ENCODE measurements around the gene FAM219A.
"Not testable (repeated sequence)": the region's sequence is repeated elsewhere in the genome, so short reads cannot be mapped to it uniquely, and the experiment has no call there.

The FAM219A gene

GRCh38 chr9:34370970-34371880 is 87.1 kb downstream of the FAM219A start:
- 84% methylated on average over 100 of the region's 105 CpGs for WGBS (ENCODE audit: insufficient coverage)
- H3K4me3 ChIP-seq (ENCODE audit: control insufficient read depth in 1 of 7, extremely low read depth in 1 of 7, insufficient read depth in 4 of 7, low read depth in 2 of 7, low read length in 6 of 7), result peak overlapping the region in 1 of 7 experiments; percentile 26
- no peaks in the 10 kb centered on the region for H3K27me3 ChIP-seq (replicated peaks in 2 of 5; ENCODE audit: control insufficient read depth in 4 of 5, insufficient read depth in 5 of 5, low read length in 4 of 5)
- peaks cover 0 to 12% (median 10%) of the 10 kb centered on the region in 4 experiments for H3K4me1 ChIP-seq (ENCODE audit: control extremely low read depth in 1 of 4, control insufficient read depth in 4 of 4, insufficient read depth in 4 of 4, low read length in 3 of 4)
- peak in 2 of 3 donors; percentile 40 to 60 for DNase-seq
- peaks cover 0 to 26% (median 11%) of the 10 kb centered on the region in 4 experiments for H3K36me3 ChIP-seq (ENCODE audit: control insufficient read depth in 4 of 4, insufficient read depth in 4 of 4, low read length in 3 of 4)
- H3K9me3 ChIP-seq (ENCODE audit: control extremely low read depth in 1 of 5, control insufficient read depth in 4 of 5, insufficient read depth in 2 of 5, low read depth in 1 of 5, low read length in 4 of 5), result peaks cover 0 to 17% (median 5%) of the 10 kb centered on the region in 5 experiments
- H3K27ac ChIP-seq (ENCODE audit: insufficient read depth in 1 of 2, low read depth in 1 of 2, low read length in 2 of 2, poor library complexity in 1 of 2, severe bottlenecking in 2 of 2), result no peak overlapping the region
- POLR2A ChIA-PET, result no interaction called here
- CTCF ChIA-PET, result interaction anchor here (0.8 to 1.1 kb wide), 3 partner anchors 8 to 39 kb away, joined by 3 to 5 read pairs (median 4); no protein-coding TSS in a partner anchor

DNA sequence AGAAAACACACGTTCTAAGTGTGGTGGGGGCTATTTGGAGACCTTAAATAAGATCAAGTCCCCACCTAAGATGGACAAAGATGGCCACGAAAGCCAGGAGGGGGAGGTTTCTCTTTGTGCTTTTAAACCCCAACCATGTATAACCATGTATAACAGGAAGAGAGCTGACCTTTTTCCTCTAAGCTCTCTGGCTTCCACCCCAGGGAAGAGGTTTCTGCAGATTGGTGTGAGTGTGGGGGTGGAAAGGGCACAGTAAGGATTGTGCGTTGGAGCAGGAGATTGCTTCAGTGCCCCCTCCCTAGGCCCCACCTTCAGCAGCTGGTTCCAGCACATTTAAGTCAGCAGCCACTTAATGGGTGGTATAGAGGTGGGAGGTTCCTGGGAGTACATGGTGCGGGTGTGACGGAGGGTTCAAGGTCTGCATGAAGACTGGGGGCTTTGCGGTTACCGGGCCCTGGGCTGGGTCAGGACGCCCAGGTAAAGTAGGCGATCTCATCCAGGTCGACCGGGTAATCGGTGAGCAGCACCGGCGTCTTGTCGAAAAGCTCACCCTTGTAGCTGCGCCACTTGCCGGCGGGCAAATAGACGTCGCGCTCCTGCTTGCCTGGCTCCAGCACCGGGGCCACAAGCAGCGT is 87.9 kb downstream of the FAM219A start:
- 92% methylated on average over 20 of the region's 23 CpGs for WGBS (ENCODE audit: insufficient coverage)
- no peaks in the 10 kb centered on the region for H3K27me3 ChIP-seq (replicated peaks in 2 of 5; ENCODE audit: control insufficient read depth in 4 of 5, insufficient read depth in 5 of 5, low read length in 4 of 5)
- CTCF ChIA-PET, result interaction anchor here (0.8 to 1.0 kb wide), 2 partner anchors 9 to 38 kb away, joined by 3 to 5 read pairs; no protein-coding TSS in a partner anchor
- peaks cover 0 to 17% (median 5%) of the 10 kb centered on the region in 5 experiments for H3K9me3 ChIP-seq (ENCODE audit: control extremely low read depth in 1 of 5, control insufficient read depth in 4 of 5, insufficient read depth in 2 of 5, low read depth in 1 of 5, low read length in 4 of 5)
- peaks cover 0 to 4% (median 2%) of the 10 kb centered on the region in 4 experiments for H3K4me1 ChIP-seq (ENCODE audit: control extremely low read depth in 1 of 4, control insufficient read depth in 4 of 4, insufficient read depth in 4 of 4, low read length in 3 of 4)
- H3K27ac ChIP-seq (ENCODE audit: insufficient read depth in 1 of 2, low read depth in 1 of 2, low read length in 2 of 2, poor library complexity in 1 of 2, severe bottlenecking in 2 of 2), result no peak overlapping the region
- peaks cover 0 to 26% (median 11%) of the 10 kb centered on the region in 4 experiments for H3K36me3 ChIP-seq (ENCODE audit: control insufficient read depth in 4 of 4, insufficient read depth in 4 of 4, low read length in 3 of 4)
- DNase-seq, result no peak
- peak overlapping the region in 1 of 7 experiments; percentile 26 for H3K4me3 ChIP-seq (ENCODE audit: control insufficient read depth in 1 of 7, extremely low read depth in 1 of 7, insufficient read depth in 4 of 7, low read depth in 2 of 7, low read length in 6 of 7)
- POLR2A ChIA-PET, result no interaction called here

GRCh38 chr9:34369636-34370035 is 88.7 kb downstream of the FAM219A start:
- no peak for DNase-seq
- Histone ChIP-seq H3K27ac (ENCODE audit: insufficient read depth in 1 of 2, low read depth in 1 of 2, low read length in 2 of 2, poor library complexity in 1 of 2, severe bottlenecking in 2 of 2) (no peak overlapping the region), H3K27me3 (replicated peaks in 2 of 5; ENCODE audit: control insufficient read depth in 4 of 5, insufficient read depth in 5 of 5, low read length in 4 of 5) (no peaks in the 10 kb centered on the region), H3K4me3 (ENCODE audit: control insufficient read depth in 1 of 7, extremely low read depth in 1 of 7, insufficient read depth in 4 of 7, low read depth in 2 of 7, low read length in 6 of 7) (no peak overlapping the region), H3K4me1 (ENCODE audit: control extremely low read depth in 1 of 4, control insufficient read depth in 4 of 4, insufficient read depth in 4 of 4, low read length in 3 of 4) (peaks cover 0 to 4% (median 0%) of the 10 kb centered on the region in 4 experiments), H3K36me3 (ENCODE audit: control insufficient read depth in 4 of 4, insufficient read depth in 4 of 4, low read length in 3 of 4) (peaks cover 0 to 26% (median 11%) of the 10 kb centered on the region in 4 experiments), H3K9me3 (ENCODE audit: control extremely low read depth in 1 of 5, control insufficient read depth in 4 of 5, insufficient read depth in 2 of 5, low read depth in 1 of 5, low read length in 4 of 5) (peaks cover 0 to 17% (median 5%) of the 10 kb centered on the region in 5 experiments)
- POLR2A ChIA-PET, result no interaction called here
- CTCF ChIA-PET, result interaction anchor here (1.3 kb wide), 1 partner anchor 39 kb away, joined by 3 read pairs; no protein-coding TSS in a partner anchor
- WGBS (ENCODE audit: insufficient coverage), result 100% methylated on average over 3 of the region's 4 CpGs

DNA sequence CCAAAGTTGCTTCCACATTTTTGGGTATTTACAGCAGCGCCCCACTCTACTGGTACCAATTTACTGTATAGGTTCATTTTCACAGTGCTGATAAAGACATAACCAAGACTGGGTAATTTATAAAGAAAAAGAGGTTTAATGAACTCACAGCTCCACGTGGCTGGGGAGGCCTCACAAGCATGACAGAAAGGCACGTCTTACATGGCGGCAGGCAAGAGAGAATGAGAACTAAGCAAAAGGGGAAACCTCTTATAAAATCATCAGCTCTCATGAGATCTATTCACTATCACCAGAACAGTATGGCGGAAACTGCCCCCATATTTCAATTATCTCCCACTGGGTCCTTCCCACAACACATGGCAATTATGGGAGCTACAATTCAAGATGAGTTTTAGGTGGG is 89.6 kb downstream of the FAM219A start:
- WGBS (ENCODE audit: insufficient coverage), result no CpG with 5 or more reads among the region's 5 CpGs
- peaks cover 0 to 17% (median 5%) of the 10 kb centered on the region in 5 experiments for H3K9me3 ChIP-seq (ENCODE audit: control extremely low read depth in 1 of 5, control insufficient read depth in 4 of 5, insufficient read depth in 2 of 5, low read depth in 1 of 5, low read length in 4 of 5)
- H3K4me3 ChIP-seq (ENCODE audit: control insufficient read depth in 1 of 7, extremely low read depth in 1 of 7, insufficient read depth in 4 of 7, low read depth in 2 of 7, low read length in 6 of 7); H3K27ac ChIP-seq (ENCODE audit: insufficient read depth in 1 of 2, low read depth in 1 of 2, low read length in 2 of 2, poor library complexity in 1 of 2, severe bottlenecking in 2 of 2); H3K4me1 ChIP-seq (ENCODE audit: control extremely low read depth in 1 of 4, control insufficient read depth in 4 of 4, insufficient read depth in 4 of 4, low read length in 3 of 4); POLR2A ChIA-PET; H3K27me3 ChIP-seq (replicated peaks in 2 of 5; ENCODE audit: control insufficient read depth in 4 of 5, insufficient read depth in 5 of 5, low read length in 4 of 5); DNase-seq: not testable (repeated sequence)
- peaks cover 0 to 26% (median 11%) of the 10 kb centered on the region in 4 experiments for H3K36me3 ChIP-seq (ENCODE audit: control insufficient read depth in 4 of 4, insufficient read depth in 4 of 4, low read length in 3 of 4)
- CTCF ChIA-PET, result interaction anchor here (1.3 kb wide), 1 partner anchor 38 kb away, joined by 3 read pairs; no protein-coding TSS in a partner anchor

- POLR2A ChIA-PET; H3K27me3 ChIP-seq (replicated peaks in 2 of 5; ENCODE audit: control insufficient read depth in 4 of 5, insufficient read depth in 5 of 5, low read length in 4 of 5); DNase-seq; H3K4me3 ChIP-seq (ENCODE audit: control insufficient read depth in 1 of 7, extremely low read depth in 1 of 7, insufficient read depth in 4 of 7, low read depth in 2 of 7, low read length in 6 of 7); H3K27ac ChIP-seq (ENCODE audit: insufficient read depth in 1 of 2, low read depth in 1 of 2, low read length in 2 of 2, poor library complexity in 1 of 2, severe bottlenecking in 2 of 2); CTCF ChIA-PET: not testable (repeated sequence)
- Histone ChIP-seq H3K4me1 (ENCODE audit: control extremely low read depth in 1 of 4, control insufficient read depth in 4 of 4, insufficient read depth in 4 of 4, low read length in 3 of 4) (peaks cover 0 to 13% (median 7%) of the 10 kb centered on the region in 4 experiments), H3K36me3 (ENCODE audit: control insufficient read depth in 4 of 4, insufficient read depth in 4 of 4, low read length in 3 of 4) (peaks cover 0 to 26% (median 11%) of the 10 kb centered on the region in 4 experiments), H3K9me3 (ENCODE audit: control extremely low read depth in 1 of 5, control insufficient read depth in 4 of 5, insufficient read depth in 2 of 5, low read depth in 1 of 5, low read length in 4 of 5) (peaks cover 0 to 17% (median 5%) of the 10 kb centered on the region in 5 experiments)
- WGBS (ENCODE audit: insufficient coverage), result 100% methylated on average over 3 of the region's 3 CpGs
Measured at GRCh38 chr9:34367751-34368410, 90.5 kb downstream of the FAM219A start.

DNA sequence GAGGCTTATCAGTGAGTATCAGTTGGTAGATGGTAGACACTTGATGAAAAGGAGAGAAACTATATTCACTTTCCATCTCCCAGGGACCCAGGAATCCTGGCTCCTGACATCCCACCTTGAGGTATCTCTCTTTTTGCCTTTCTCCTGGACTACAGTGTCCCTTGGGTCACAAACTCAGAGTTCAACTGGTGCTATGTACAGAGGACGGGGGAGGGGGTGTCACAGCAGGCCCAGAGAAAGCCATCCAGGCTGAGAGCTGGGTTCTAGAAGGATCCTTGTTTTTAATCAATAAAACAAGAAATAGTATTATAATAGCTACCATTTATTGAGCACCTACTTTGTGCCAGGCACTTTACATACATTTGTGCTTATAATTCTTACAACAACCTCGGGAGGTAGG is 92.0 kb downstream of the FAM219A start:
- no CpG with 5 or more reads among the region's 2 CpGs for WGBS (ENCODE audit: insufficient coverage)
- Histone ChIP-seq H3K27me3 (replicated peaks in 2 of 5; ENCODE audit: control insufficient read depth in 4 of 5, insufficient read depth in 5 of 5, low read length in 4 of 5) (no peaks in the 10 kb centered on the region), H3K36me3 (ENCODE audit: control insufficient read depth in 4 of 4, insufficient read depth in 4 of 4, low read length in 3 of 4) (peaks cover 0 to 17% (median 5%) of the 10 kb centered on the region in 4 experiments), H3K9me3 (ENCODE audit: control extremely low read depth in 1 of 5, control insufficient read depth in 4 of 5, insufficient read depth in 2 of 5, low read depth in 1 of 5, low read length in 4 of 5) (peaks cover 0 to 6% (median 3%) of the 10 kb centered on the region in 5 experiments), H3K4me1 (ENCODE audit: control extremely low read depth in 1 of 4, control insufficient read depth in 4 of 4, insufficient read depth in 4 of 4, low read length in 3 of 4) (peaks cover 0 to 12% (median 7%) of the 10 kb centered on the region in 4 experiments), H3K4me3 (ENCODE audit: control insufficient read depth in 1 of 7, extremely low read depth in 1 of 7, insufficient read depth in 4 of 7, low read depth in 2 of 7, low read length in 6 of 7) (no peak overlapping the region), H3K27ac (ENCODE audit: insufficient read depth in 1 of 2, low read depth in 1 of 2, low read length in 2 of 2, poor library complexity in 1 of 2, severe bottlenecking in 2 of 2) (no peak overlapping the region)
- no peak for DNase-seq
- ChIA-PET POLR2A (no interaction called here), CTCF (interaction anchor here (1.0 to 1.2 kb wide), 3 partner anchors 12 to 23 kb away, joined by 3 to 5 read pairs (median 3); no protein-coding TSS in a partner anchor)

All from common myeloid progenitor, CD34-positive (primary cell).